ENCODE measurements around the gene C2CD5. TPM values are rescaled to one million over a fixed set of nuclear protein-coding genes. Genes with fewer than 3 reads are reported as not detected.

The C2CD5 gene
- total RNA-seq, 1 experiment from 2014 or later, result 35.4 TPM

DNA sequence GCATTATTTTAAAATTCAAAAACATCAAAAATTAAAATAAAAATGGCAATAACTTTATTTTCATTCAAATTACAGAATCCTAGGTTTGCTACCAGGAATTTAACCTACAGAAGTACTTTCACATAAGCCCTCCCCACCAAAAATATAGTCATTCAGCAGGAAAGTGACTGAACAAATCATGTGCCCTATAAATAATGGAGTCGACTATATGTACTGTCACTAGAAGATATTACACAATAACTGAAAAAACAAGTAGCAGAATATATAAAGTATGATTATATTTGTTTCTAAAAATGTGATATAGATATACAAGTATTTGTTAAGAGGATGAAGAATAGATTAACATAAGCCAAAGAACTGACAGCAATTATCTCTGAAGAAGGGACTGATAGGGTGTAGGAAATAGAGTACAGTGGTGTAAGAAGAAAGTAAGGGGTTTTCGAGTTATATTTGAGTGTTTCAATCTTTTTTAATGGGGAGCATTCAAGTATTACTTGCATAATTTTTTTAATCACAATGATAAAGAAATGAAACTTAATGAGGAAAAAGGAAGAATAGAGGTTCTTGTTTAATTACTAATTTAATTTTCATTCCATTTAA lies 7.9 kb downstream of the C2CD5 start:
- H3K18ac ChIP-seq (ENCODE audit: insufficient read length, low read depth, low read length), result no peak overlapping the region
- Mint-ChIP-seq H3K4me3 (no peak overlapping the region), H3K36me3 (ENCODE audit: insufficient read depth in 1 of 3, low read depth in 3 of 3) (peaks cover 26 to 34% (median 28%) of the 10 kb centered on the region in 3 experiments), H3K9me3 (no peaks in the 10 kb centered on the region), H3K4me1 (peaks cover 9 to 12% of the 10 kb centered on the region in 2 experiments), H3K27me3 (ENCODE audit: low read depth) (no peaks in the 10 kb centered on the region), H3K27ac (no peak overlapping the region)
- H4K20me1 ChIP-seq (ENCODE audit: control insufficient read depth, insufficient read depth, insufficient read length), result no peaks in the 10 kb centered on the region
- no peak for DNase-seq
- H2BK5ac ChIP-seq (ENCODE audit: insufficient read length, low read length), result no peak overlapping the region
- no peak overlapping the region for H4K91ac ChIP-seq (ENCODE audit: insufficient read length, low read depth, low read length)
- no peaks in the 10 kb centered on the region; the same call in 1 of the 2 replicates for H3K4me1 ChIP-seq (ENCODE audit: insufficient read depth, low read length)
- no peak overlapping the region for H2AFZ ChIP-seq (ENCODE audit: low read length)
- H2BK15ac ChIP-seq (ENCODE audit: low read depth, low read length), result no peak overlapping the region
- H3K56ac ChIP-seq (ENCODE audit: insufficient read length, low read depth, low read length), result no peak overlapping the region
- no peak overlapping the region for H3K14ac ChIP-seq (ENCODE audit: insufficient read depth, low read length)
- H3K9me3 ChIP-seq (ENCODE audit: control insufficient read depth, low read depth, low read length), result no peaks in the 10 kb centered on the region
- H2BK120ac ChIP-seq (ENCODE audit: low read depth, low read length, poor library complexity, severe bottlenecking), result no peak overlapping the region
- H3K79me1 ChIP-seq (ENCODE audit: insufficient read depth, low read depth, low read length, poor library complexity, severe bottlenecking), result no peaks in the 10 kb centered on the region
- H2BK20ac ChIP-seq (ENCODE audit: low read depth, low read length, poor library complexity, severe bottlenecking), result no peak overlapping the region
- H3K27ac ChIP-seq (ENCODE audit: insufficient read length, low read depth, low read length), result no peak overlapping the region
- no peaks in the 10 kb centered on the region for H3K79me2 ChIP-seq (ENCODE audit: insufficient read depth, low read length)
- no peak overlapping the region for H2AK5ac ChIP-seq (ENCODE audit: insufficient read length, low read length)
- no peaks in the 10 kb centered on the region for H3K23me2 ChIP-seq (ENCODE audit: insufficient read length, low read depth, low read length, poor library complexity, severe bottlenecking)
- H3K27me3 ChIP-seq (ENCODE audit: insufficient read depth, low read length), result no peaks in the 10 kb centered on the region
- no peak overlapping the region for H3K9ac ChIP-seq (ENCODE audit: extremely low read depth, insufficient read length, low read length)
- no peak overlapping the region for H3K23ac ChIP-seq (ENCODE audit: insufficient read length, low read depth, low read length)
- no peak overlapping the region for H3K4ac ChIP-seq (ENCODE audit: low read depth, low read length)
- no peak overlapping the region for H4K8ac ChIP-seq (replicated peaks; ENCODE audit: insufficient read length, low read depth, low read length)
- WGBS (ENCODE audit: extremely low coverage, insufficient read length, low lambda C conversion rate), result 100% methylated on average over 1 of the region's 2 CpGs
- H3K4me2 ChIP-seq (ENCODE audit: insufficient read depth, insufficient read length, low read length), result no peak overlapping the region
- H3T11ph ChIP-seq (ENCODE audit: low read length), result no peak overlapping the region
- TF ChIP-seq, protein P1, sequence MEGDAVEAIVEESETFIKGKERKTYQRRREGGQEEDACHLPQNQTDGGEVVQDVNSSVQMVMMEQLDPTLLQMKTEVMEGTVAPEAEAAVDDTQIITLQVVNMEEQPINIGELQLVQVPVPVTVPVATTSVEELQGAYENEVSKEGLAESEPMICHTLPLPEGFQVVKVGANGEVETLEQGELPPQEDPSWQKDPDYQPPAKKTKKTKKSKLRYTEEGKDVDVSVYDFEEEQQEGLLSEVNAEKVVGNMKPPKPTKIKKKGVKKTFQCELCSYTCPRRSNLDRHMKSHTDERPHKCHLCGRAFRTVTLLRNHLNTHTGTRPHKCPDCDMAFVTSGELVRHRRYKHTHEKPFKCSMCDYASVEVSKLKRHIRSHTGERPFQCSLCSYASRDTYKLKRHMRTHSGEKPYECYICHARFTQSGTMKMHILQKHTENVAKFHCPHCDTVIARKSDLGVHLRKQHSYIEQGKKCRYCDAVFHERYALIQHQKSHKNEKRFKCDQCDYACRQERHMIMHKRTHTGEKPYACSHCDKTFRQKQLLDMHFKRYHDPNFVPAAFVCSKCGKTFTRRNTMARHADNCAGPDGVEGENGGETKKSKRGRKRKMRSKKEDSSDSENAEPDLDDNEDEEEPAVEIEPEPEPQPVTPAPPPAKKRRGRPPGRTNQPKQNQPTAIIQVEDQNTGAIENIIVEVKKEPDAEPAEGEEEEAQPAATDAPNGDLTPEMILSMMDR (conservative IDR thresholded peaks at IDR 0.05), result no peak
- no peak overlapping the region for H4K5ac ChIP-seq (ENCODE audit: insufficient read length, low read depth, low read length)
- H2BK12ac ChIP-seq (ENCODE audit: insufficient read length, low read depth, low read length), result no peak overlapping the region
